GM18867 (cell line): ENCODE results near the gene ATF7IP2.
A peak's percentile ranks its signal among the peaks of the same experiment; 100 is the strongest.
"Not testable (repeated sequence)": the region's sequence is repeated elsewhere in the genome, so short reads cannot be mapped to it uniquely, and the experiment has no call there.

Experiments
- ATAC-seq: cut with Tn5 transposase; IDR thresholded peaks from one replicate; pipeline ENCODE4 v1.9.1; 2021; ENCODE audit warnings: mild to moderate bottlenecking, moderate library complexity; ENCODE audit not compliant: unreplicated experiment

ATF7IP2 gene

DNA sequence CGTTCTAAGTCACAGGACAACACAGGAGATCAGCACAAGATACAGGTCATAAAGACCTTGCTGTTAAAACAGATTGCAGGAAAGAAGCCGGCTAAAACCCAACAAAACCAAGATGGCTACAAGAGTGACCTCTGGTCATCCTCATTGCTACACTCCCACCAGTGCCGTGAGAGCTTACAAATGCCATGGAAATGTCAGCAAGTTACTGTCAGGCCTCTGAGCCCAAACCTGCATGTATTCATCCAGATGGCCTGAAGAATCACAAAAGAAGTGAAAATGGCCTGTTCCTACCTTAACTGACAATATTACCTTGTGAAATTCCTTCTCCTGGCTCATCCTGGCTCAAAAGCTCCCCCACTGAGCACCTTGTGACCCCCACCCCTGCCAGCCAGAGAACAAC is 119.4 kb downstream of the ATF7IP2 start:
- ATAC-seq, result not testable (repeated sequence)

DNA sequence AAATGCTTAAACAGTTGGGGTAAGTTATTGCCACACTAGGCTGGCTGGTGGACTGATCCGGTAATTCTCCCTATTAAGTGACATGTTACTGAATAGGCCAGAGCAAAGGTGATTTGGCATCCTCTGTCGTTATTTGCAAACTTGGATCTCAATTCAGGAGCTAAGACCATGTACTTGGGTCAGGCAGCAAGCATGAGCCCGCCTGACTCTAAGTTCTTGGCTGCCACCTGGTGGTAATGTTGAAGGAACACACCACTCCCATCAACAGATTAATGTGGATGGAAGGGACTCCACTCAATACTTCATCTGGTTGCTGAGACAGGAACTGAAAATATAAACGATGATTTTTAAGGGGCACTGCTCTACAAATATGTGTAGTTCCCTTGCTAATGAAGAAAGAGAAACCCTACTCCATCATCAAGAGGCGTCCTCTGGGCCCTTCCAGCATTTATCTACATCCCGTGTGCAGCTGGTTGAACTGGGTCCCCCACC is 123.7 kb downstream of the ATF7IP2 start:
- peak; percentile 86 for ATAC-seq

DNA sequence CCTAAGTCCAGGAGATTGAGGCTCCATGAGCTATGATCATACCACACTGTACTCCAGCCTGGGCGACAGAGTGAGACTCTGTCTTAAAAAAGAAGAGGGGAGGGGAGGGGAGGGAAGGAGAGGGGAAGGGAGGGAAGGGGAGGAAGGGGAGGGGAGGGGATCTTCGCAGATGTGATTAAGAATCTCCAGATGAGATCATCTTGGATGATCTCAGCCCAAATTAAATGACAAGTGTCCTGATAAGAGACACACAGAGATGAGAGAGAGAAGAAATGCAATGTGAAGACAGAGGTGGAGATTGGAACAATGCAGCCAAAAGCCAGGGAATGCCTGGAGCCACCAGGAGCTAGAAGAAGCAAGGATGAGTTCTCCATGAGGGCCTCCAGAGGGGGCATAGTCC is 124.4 kb downstream of the ATF7IP2 start:
- no peak for ATAC-seq

DNA sequence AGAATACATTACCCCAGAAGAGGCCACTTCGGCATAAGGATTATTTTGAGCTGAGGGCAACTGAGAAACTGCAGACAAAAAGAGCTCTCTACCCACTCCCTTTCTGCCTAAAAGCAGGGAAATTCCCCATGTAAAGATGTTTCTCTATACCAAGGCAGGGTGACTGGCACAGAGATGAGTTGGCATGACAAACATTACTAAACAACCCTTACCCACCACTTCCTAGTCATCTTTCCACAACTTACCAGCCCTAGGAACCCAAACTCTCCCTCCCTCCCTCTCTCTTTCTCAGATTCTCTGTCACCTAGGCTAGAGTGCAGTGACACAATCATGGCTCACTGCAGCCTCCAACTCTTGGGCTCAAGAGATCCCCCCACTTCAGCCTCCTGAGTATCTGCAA is 126.0 kb downstream of the ATF7IP2 start:
- ATAC-seq, result no peak

DNA sequence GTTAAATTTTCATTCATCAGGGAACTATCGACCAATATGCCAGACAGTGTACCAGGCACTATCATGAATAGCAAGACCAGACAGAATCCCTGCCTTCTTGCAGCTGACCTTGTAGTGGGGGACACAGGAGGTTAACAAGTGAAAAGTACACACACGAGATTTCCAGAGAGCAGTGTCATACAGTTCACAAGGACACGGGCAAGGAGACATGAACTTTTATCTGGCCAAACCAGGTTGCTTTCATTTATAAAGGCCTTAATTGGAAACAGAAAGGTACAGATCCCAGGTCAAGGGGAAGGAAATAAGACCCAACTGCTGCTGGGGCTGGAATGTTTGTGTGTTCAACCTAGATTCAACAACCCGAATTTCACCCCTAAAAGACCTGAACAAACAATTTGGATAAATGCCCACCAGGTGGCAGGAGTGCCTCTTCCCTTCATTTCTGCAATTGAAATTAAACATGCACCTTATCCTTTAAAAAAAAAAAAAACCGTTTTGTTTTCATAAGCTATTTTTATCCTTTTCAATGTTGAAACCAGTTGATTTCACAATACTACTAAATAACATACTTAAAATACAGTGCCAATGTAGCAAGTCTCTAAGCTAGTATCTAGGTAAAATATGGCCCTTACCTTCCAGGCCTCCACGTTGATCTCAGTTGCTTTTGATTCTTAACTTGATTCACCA is 128.7 kb downstream of the ATF7IP2 start:
- ATAC-seq, result no peak

DNA sequence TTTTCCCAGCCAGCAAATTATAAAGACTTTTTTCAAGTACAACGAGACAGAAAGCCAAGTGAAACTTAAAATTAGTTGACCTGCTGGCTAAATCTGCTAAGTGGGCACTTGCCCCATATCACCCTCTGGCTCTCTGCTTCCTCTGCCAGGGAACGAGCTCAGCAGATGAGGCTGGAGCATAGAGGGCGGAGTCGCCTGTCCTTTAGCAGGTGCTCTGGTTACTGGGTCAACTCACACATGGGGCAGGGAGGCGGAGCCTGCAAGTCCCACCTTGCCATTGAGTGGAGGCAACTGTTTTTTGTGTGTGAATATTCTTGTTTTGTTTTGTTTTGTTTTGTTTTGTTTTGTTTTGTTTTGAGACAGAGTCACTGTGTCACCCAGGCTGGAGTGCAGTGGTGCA is 132.0 kb downstream of the ATF7IP2 start:
- ATAC-seq, result no peak

DNA sequence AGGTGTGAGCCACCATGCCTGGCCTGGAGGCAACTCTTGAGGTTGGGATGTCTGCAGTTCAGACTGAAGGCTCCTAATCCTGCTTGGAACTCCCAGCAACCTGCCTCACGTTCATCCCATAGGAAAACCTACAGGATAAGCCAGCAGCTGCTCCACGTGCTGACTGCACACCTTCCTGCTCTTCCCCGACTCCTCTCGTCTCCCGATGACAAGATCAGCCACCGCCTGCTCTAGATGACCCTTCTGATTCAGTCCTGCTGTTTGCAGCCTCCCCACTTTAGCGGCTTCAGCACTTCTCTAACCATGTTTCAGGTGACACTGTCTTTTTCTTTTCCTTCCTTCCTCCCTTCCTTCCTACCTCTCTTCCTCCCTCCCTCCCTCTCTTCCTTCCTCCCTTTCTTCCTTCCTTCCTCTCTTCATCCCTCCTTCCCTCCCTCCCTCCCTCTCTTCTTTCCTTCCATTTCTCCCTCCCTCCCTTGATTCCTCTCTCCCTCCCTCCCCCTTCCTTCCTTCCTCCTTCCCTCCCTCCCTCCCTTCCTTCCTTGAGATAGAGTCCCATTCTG is 132.7 kb downstream of the ATF7IP2 start:
- no peak for ATAC-seq

DNA sequence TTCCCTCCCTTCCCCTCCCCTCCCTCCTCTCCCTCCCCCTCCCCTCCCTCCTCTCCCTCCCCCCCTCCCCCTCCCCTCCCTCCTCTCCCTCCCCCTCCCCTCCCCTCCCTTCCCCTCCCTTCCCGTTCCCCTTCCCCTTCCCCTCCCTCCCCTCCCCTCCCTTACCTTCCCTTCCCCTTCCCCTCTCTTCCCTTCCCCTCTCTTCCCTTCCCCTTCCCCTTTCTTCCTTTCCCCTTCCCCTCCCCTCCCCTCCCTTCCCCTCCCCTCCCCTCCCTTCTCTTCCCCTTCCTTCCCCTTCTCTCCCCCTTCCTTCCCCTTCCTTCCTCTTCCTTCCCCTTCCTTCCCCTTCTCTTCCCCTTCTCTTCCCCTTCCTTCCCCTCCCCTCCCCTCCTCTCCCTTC is 133.4 kb downstream of the ATF7IP2 start:
- no peak for ATAC-seq

DNA sequence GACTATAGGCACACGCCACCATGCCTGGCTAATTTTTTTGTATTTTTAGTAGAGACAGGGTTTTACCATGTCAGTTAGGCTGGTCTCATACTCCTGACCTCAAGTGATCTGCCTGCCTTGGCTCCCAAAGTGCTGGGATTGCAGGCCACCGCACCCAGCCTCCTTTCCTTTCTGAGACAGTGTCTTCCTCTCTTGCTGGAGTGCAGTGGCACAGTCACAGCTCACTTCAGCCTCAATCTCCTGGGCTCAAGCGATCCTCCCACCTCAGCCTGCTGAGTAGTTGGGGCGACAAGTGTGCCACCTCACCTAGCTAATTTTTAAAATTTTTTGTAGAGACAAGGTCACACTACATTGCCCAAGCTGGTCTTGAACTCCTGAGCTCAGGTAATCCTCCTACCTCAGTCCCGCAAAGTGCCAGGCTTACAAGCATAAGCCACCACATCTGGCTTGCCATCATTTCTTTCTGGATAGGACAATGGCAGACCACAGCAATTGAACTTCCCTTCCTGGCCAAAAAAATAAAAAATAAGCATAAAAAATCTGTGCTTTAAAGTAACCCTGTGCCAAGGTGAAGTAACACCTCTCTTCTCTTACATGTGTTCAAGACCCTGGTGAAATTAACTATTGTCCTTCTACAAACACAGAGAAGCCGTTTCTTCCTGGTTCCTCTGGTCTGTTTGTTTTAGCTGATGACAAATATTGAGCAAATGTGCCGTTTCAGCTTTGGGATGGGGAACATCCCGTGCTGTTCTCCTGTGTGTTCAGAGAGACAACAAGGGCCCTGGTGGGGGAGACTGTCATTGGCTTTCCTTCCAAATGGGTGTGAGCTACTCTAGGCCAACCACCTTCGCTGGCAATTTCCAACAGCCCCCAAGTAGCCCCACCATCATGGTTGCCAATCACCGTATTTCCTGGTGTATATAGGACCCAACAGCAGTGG is 134.3 kb downstream of the ATF7IP2 start:
- ATAC-seq, result no peak

DNA sequence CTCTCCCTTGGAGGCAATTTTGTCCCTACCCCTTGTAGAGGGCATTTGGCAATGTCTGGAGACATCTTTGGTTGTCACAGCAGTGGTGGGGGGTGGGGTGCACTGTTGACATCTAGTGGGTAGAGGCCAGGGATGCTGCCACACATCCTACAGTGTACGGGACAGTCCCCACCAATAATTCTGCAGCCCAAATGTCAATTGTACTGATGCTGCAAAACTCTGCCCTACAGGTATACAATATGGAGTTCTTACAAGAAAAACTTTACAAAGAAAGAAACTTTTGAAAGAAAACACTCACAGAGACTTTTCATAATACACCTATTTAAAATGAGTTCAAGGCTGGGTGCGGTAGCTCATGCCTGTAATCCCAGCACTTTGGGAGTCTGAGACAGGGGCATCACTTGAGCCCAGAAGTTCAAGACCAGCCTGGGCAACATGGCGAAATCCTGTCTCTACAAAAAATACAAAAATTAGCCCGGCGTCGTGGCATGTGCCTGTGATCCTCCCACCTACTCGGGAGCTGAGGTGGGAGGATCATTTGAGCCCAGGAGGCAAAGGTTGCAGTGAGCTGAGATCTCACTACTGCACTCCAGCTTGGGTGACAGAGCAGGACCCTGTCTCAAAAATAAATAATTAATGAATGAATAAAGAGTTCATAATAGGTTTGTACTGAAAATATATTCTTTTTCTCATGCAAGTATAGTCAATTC is 135.2 kb downstream of the ATF7IP2 start:
- no peak for ATAC-seq

DNA sequence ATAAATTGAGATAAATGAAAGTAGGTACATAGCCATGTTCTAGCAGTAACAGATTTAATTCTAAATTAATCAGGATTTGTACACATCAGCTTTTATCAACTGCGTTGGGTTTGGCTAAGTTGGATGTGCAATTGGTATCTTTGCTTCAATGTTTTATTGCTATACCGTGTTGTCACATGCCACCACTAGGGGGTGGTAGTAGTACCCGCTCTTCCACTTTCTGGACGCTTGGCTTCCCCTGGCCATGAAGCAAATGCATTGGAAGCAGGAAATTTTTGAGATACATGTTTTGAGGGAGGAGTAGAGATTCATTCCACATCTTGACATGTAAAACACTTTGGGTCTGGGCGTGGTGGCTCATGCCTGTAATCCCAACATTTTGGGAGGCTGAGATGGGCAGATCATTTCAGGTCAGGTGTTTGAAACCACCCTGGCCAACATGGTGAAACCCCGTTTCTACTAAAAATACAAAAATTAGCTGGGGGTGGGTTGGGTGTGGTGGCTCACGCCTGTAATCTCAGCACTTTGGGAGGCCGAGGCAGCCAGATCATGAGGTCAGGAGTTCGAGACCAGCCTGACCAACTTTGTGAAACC is 135.9 kb downstream of the ATF7IP2 start:
- no peak for ATAC-seq

DNA sequence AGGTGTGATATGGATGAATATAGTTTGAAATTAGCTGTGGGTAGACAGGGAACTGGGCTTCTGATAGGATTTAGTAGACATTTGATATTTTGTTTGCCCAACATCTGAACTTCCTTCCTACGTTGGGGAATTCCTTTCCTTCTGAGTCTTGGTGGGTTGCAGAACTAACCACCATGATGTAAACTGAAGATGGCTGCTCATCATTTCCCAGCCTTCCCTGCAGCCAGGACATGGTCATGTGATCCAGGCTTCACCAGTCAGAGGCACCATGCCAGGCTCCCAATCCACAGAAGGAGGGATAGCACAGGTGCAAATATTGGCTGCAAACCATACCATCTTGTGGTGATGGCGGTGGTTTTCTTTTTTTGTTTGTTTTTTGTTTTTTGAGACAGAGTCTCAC is 137.1 kb downstream of the ATF7IP2 start:
- no peak for ATAC-seq

DNA sequence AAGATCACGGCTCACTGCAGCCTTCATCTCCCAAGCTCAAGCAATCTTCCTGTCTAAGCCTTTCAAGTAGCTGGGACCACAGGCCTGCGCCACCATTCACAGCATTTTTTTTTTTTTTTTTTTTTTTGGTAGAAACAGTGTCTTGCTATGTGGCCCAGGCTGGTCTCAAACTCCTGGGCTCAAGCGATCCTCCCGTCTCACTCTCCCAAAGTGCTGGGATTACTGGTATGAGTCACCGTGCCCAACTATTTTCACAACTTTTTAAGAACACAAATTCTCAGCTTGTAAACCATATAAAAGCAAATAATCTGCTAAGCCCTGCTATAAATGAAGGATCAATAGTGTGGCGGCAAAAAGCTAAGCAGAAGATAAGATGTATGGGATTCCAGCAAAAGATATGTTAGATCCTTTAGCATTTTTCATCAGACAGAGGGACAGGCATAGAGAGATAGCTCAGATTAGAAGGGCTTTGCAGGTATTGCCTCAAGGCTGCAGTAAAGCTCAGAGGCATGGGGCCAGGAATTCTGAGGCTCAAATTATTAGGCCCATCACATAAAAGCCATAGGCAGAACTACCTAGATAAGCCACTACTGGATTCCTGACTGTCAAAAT is 139.5 kb downstream of the ATF7IP2 start:
- no peak for ATAC-seq

DNA sequence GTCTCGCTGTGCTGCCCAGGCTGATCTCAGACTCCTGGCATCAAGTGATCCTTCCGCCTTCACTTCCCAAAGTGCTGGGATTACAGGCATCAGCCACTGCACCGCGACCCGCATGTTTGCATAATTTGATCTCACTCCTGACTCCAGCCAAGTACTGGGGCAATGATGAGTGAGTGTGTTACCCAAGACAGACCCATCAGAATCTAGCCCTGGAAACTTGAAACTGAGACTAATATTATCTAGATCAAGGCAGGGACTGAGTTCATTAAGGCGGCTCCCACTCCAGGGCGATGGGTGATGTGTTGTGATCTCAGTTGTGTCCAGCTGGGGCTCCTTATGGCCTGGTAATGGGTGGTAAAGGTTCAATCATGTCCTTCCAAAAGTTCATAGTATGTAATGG is 141.1 kb downstream of the ATF7IP2 start:
- ATAC-seq, result no peak

DNA sequence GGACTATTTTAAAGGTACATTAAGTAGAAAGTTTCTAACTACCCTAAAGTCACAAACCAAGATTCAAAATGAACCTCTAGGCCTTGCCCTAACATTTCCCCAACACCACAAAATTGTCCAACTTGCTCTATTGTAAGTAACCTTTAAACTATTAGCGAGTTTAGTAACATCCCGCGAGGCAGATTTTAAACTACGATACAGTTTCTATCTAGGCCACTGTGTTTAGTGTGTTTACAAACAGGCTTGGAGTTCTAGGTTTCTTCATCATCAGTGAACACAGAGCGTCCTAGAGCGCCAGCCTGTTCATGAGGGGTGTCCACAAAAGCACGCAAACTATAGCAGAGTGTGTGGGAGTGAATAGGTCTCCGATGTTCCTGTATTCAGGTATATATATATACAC is 142.8 kb downstream of the ATF7IP2 start:
- ATAC-seq, result no peak

DNA sequence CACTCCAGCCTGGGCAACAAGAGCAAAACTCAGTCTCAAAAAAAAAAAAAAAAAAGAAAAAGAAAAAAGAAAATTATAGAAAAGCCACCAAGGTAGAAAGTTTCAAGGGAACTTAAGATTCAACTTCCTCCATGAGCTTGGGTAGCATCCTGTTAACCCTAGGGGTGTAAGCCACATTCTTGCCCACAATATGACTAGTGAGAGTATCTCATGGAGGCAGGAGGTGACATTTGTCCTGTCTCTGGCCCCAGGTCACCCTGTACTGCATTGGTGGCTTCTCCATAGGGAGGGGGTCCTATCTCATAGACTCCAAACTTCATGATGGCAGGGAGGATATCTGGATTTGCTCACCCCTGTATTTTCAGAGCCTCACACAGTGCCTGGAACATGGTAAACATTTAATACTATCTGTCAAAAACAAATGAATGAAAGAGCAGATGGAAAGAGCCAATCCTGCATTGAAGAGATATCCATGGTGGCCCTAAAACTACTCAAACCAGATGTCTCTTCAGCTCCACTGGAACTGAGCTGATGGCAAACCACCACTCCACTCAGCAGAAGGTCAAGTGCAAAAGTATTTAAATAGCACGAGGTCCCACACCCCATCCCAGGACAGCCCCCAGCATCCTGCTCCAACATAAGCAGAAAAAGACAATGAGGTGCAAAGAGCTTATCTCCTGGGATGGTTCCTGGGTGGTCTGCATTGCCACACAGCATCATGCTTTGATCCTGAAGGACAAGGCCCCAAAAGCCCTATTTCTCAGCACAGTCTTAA is 144.2 kb downstream of the ATF7IP2 start:
- no peak for ATAC-seq

DNA sequence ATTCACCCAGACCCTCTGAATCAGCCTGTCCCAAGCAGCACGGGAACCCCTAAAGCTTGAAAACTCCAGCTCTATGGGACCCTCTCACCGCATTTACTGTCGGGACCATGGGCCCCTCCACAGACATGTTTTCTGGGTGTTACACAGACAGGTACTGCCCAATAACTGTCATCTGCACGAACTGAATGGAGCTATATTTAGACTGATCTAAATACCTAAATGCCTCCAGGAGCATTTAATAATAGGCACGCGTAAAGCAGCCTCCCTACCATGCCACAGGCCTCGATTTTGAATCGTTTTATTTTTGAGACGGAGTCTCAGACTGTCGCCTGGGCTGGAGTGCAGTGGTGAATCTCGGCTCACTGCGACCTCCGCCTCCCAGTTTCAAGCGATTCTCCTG is 144.8 kb downstream of the ATF7IP2 start:
- no peak for ATAC-seq

DNA sequence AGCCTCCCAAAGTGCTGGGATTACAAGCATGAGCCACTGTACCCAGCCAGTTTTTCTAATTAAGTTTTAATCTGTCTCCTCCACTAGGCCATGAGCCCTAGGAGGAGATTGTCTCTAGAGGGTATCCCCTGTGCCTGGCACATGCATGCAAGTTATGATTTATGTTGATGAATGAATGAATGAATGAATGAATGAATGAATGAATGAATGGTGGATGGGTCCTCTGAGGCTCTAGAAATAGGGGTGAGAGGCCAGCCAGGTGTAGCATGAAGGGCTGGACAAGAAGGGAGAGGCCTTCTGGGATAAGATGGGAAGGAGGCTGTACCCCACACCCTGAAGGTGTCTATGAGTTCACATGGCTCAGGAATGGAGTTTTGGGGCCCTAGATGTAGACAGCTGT is 145.7 kb downstream of the ATF7IP2 start:
- no peak for ATAC-seq
